GM18868 (cell line): Measurements from ENCODE around the gene SUMO2.
A peak's percentile ranks its signal among the peaks of the same experiment; 100 is the strongest.
"Not testable (repeated sequence)": the region's sequence is repeated elsewhere in the genome, so short reads cannot be mapped to it uniquely, and the experiment has no call there.

ENCODE experiments used
- ATAC-seq: cut with Tn5 transposase; IDR thresholded peaks from one replicate; pipeline ENCODE4 v1.9.1; 2021; ENCODE audit warnings: mild to moderate bottlenecking, moderate library complexity; ENCODE audit not compliant: unreplicated experiment

SUMO2 gene

GRCh38 chr17:75146592-75146991, 36.2 kb downstream of the SUMO2 start:
- no peak for ATAC-seq

DNA sequence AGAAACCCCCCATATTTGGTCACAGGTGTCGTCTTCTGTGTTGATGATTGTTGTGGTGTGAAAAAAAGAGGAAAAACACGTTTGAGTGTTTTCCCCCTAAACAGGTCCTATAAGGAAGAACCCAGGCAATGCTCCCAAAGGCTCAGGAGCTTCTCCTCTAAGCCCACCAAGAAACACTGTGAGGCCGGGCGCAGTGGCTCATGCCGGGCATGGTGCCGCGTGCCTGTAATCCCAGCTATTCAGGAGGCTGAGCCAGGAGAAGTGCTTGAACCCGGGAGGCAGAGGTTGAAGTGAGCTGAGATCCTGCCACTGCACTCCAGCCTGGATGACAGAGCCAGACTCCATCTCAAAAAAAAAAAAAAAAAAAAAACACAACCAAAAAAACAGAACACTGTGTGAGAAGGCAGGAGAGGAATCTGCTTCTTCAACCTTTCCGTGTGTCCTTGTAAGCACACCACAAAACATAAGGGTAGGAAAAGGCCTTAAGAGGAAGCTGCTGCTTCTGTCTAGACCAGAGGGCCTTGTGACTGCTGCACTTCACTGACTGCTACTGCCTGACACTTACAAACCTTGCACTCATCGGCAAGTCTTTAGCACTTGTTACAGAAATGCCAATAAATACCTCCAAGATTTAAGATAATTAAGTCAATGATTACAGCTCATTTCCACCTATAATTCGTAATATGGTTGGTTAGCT, 37.8 kb downstream of the SUMO2 start:
- no peak for ATAC-seq

- ATAC-seq: no peak
Observed at GRCh38 chr17:75142236-75142971, 40.4 kb downstream of the SUMO2 start.

- no peak for ATAC-seq
Observed at GRCh38 chr17:75138519-75138918, 44.2 kb downstream of the SUMO2 start.

DNA sequence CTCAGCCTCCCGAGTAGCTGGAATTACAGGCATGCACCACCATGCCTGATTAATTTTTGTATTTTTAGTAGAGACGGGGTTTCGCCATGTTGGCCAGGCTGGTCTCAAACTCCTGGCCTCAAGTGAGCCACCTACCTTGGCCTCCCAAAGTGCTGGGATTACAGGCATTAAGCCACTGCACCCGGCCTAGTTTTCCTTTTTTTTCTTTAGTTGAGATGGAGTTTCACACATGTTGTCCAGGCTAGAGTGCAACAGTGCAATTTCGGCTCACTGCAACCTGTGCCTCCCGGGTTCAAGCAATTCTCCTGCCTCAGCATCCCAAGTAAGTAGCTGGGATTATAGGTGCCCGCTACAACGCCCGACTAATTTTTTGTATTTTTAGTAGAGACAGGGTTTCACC, 45.0 kb downstream of the SUMO2 start:
- ATAC-seq: not testable (repeated sequence)

GRCh38 chr17:75135946-75136345, 46.8 kb downstream of the SUMO2 start:
- ATAC-seq: no peak

- ATAC-seq: no peak
Observed at GRCh38 chr17:75135452-75135851, 47.3 kb downstream of the SUMO2 start.

- ATAC-seq: not testable (repeated sequence)
Observed at GRCh38 chr17:75133607-75134347, 49.0 kb downstream of the SUMO2 start.

DNA sequence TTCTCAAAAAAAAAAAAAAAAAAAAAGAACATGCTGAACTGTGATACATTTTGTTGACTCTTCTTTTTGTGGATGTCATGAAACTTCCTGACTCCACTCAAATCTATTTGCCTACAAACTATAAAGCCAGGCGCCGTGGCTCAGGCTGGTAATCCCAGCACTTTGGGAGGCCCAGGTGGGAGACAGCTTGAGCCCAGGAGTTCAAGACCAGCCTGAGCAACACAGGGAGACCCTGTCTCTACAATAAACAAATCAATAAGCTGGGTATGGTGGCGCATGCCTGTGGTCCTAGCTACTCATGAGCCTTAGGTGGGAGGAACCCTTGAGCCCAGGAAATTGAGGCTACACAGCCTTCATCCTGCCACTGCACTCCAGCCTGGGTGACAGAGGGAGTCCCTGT, 49.8 kb downstream of the SUMO2 start:
- no peak for ATAC-seq

DNA sequence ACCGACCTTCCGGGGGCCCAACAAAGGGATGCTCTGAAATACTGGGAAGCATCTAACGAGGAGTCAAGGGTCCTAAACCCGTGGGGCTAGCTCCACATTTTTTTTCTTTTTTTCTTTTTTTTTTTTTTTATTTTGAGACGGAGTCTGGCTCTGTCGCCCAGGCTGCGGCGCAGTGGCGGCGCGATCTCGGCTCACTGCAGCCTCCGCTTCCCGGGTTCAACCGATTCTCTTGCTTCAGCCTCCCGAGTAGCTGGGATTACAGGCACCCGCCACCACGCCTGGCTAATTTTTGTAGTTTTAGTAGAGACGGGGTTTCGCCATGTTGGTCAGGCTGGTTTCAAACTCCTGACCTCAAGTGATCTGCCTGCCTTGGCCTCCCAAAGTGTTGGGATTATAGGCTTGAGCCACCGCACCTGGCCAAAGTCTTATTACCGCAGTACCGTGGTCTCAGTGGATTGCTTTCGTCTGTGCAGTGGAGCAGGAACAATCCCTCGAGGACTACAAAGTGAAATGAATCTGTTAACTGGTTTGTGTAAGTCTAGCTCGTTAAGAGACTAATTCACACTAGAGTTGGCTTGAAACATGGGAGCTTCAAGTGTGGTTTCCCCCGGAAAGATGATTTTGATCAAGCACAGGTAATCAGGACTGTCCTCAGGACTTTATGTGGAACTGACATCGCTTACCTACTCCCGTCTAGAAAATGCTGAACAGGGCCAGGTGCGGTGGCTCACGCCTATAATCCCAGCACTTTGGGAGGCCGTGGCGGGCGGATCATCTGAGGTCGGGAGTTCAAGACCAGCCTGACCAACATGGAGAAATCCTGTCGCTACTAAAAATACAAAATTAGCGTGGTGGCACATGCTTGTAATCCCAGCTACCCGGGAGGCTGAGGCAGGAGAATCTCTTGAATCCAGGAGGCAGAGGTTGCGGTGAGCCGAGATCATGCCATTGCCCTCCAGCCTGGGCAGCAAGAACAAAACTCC, 50.5 kb downstream of the SUMO2 start:
- ATAC-seq: not testable (repeated sequence)

GRCh38 chr17:75131278-75132017, 51.3 kb downstream of the SUMO2 start, which contains the start of gene NT5C:
NT5C (minus strand) TSS chr17:75131742; CDS start chr17:75131707, 35 bp downstream.
- peak; percentile 83 for ATAC-seq

GRCh38 chr17:75130632-75131277, 52.0 kb downstream of the SUMO2 start:
- peak; percentile 15 for ATAC-seq

DNA sequence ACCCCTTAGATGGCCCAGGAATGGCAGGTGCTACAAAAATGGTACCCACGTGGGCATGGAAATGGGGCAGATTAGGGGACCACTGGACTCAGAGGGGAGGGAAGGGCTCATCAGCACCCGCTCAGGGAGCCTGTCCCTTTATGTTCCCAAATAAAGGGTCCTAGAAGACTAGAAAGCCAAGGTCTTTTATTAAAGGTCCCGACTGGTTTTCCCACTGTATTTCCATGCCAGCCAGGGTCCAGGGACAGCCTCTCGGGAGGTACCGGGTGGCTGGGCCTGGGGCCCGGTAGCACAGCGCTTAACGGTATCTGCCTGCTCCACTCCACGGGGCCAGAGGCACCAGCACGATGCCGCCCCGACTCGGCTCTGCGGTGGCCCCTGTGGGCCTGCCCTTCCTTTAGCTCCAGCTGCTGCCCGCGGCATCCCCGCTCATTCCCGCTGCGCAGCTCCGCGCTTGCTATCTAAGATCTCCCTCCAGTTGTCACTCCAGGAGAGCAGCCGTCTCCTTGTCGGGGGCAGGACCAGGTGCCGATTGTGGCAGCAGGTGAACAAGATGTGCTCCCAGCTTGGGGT, 52.6 kb downstream of the SUMO2 start:
- ATAC-seq: no peak

DNA sequence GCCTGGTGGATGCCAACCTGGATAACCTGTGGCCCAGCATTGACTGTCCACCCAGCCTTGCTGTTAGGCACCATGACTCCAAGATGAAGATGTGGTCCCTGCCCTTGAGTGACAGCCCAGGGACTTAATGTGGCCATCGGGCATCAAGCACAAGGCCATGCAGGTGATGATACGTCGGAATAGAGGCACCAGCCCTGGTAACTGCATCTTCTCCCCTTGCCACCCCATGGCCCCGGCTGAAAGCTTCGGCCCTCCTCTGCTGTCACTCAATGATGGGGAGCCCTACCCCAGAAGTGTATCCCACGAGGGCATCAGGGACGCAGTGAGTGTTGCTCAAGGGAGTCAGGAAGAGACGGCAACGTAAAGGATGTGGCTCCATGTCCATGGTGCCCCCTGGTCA, 53.2 kb downstream of the SUMO2 start:
- ATAC-seq: no peak

- ATAC-seq: no peak
Observed at GRCh38 chr17:75128694-75129505, 53.9 kb downstream of the SUMO2 start.

- ATAC-seq: not testable (repeated sequence)
Observed at GRCh38 chr17:75127936-75128335, 54.8 kb downstream of the SUMO2 start.

DNA sequence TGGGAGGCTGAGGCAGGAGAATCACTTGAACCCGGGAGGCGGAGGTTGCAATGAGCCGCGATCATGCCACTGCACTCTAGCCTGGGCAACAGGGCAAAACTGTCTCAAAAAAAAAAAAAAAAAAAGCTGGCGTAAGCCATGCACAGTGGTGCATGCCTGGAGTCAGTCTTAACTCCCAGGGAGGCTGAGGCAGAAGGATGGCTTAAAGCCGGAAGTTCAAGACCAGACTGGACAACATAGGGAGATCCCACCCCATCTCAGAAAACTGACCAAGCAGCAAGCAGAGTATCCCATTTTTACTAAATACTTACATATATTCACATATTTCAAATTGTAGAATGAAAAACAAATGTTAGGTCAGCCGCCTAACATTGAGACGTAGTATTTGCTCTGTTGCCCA, 55.8 kb downstream of the SUMO2 start:
- ATAC-seq: no peak

GRCh38 chr17:75125984-75126383, 56.8 kb downstream of the SUMO2 start:
- ATAC-seq: no peak
